ENCODE measurements around the gene RDH8. TPM values are rescaled to one million over a fixed set of nuclear protein-coding genes. Genes with fewer than 3 reads are reported as not detected.

Gene RDH8
- total and polyA plus RNA-seq, 2 of the 8 experiments (the other 6 are each of a cell fraction or from before 2014, with no cell fraction given): 0.38 TPM; not detected in 1

- H3K9me3 ChIP-seq (ENCODE audit: insufficient read depth in 2 of 2, low read depth in 1 of 2, low read length in 1 of 2): no peaks in the 10 kb centered on the region
- WGBS, 2 experiments (ENCODE audit: extremely low coverage in 1 of 2, insufficient coverage in 1 of 2, insufficient read length in 1 of 2, insufficient replicate concordance in 2 of 2, low coverage in 1 of 2, low lambda C conversion rate in 2 of 2, missing lambda C conversion rate in 1 of 2): 71% methylated on average over 5 of the region's 7 CpGs; no CpG with 5 or more reads in 1 of the 2 experiments
- no peak for TF ChIP-seq CHD2 (IDR thresholded peaks at IDR 0.05; ENCODE audit: low read length)
- no peak overlapping the region for H4K5ac ChIP-seq (ENCODE audit: insufficient read length, low read depth, low read length)
- peaks cover 16% of the 10 kb centered on the region; the same call in 1 of the 2 replicates for H3K23me2 ChIP-seq (ENCODE audit: low read depth, low read length)
- H3K56ac ChIP-seq (replicated peaks; ENCODE audit: insufficient read length, low read depth, low read length): no peak overlapping the region
- no peak overlapping the region for H3K27ac ChIP-seq (ENCODE audit: low read depth, low read length)
- H2AFZ ChIP-seq (ENCODE audit: low read length): no peak overlapping the region
- DNase-seq (ENCODE audit: low read depth in 1 of 2, low spot score in 2 of 2) (no peak), FAIRE-seq (no peak)
- no peak overlapping the region for H2AK5ac ChIP-seq (ENCODE audit: low read depth, low read length)
- CTCF ChIA-PET (ENCODE audit: partially characterized antibody): interaction anchor here (1.0 to 2.1 kb wide), 2 partner anchors 21 to 76 kb away, joined by 5 read pairs; no protein-coding TSS in a partner anchor
- H3K23ac ChIP-seq (ENCODE audit: insufficient read length): no peak overlapping the region
- no peak overlapping the region for H3K9ac ChIP-seq (replicated peaks in 1 of 4; ENCODE audit: extremely low read depth in 1 of 4, low read depth in 3 of 4, low read length in 3 of 4)
- no peaks in the 10 kb centered on the region for H3K79me1 ChIP-seq (ENCODE audit: low read depth, low read length)
- no peak overlapping the region for H3K4ac ChIP-seq (replicated peaks; ENCODE audit: insufficient read length, low read depth, low read length)
- no peak overlapping the region for H2BK120ac ChIP-seq (replicated peaks; ENCODE audit: low read depth, low read length)
- no peak overlapping the region for H2BK15ac ChIP-seq (ENCODE audit: low read length)
- H2BK12ac ChIP-seq (ENCODE audit: low read depth, low read length): no peak overlapping the region
- no peak overlapping the region for H4K91ac ChIP-seq (replicated peaks; ENCODE audit: insufficient read length, low read length)
- H4K20me1 ChIP-seq (replicated peaks in 1 of 2; ENCODE audit: control insufficient read depth in 1 of 2, insufficient read depth in 2 of 2, low read length in 2 of 2): peaks cover 5 to 10% of the 10 kb centered on the region in 2 experiments
- peaks cover 4 to 12% (median 8%) of the 10 kb centered on the region in 4 experiments for H3K4me1 ChIP-seq (replicated peaks in 1 of 4; ENCODE audit: control insufficient read depth in 3 of 4, insufficient read depth in 4 of 4, low read length in 3 of 4)
- peaks cover 1 to 23% (median 19%) of the 10 kb centered on the region in 4 experiments for H3K27me3 ChIP-seq (replicated peaks in 1 of 4; ENCODE audit: control insufficient read depth in 3 of 4, extremely low read depth in 1 of 4, insufficient read depth in 3 of 4, low read length in 3 of 4)
- H4K8ac ChIP-seq (ENCODE audit: extremely low read depth, insufficient read depth, low read length): no peak overlapping the region
- H2BK20ac ChIP-seq (ENCODE audit: low read length): no peak overlapping the region
- POLR2A ChIA-PET (ENCODE audit: partially characterized antibody): no interaction called here
- H3K14ac ChIP-seq (ENCODE audit: insufficient read length): no peak overlapping the region
- H3K18ac ChIP-seq (ENCODE audit: extremely low read depth, low read length): no peak overlapping the region
- H2BK5ac ChIP-seq (ENCODE audit: low read depth, low read length): no peak overlapping the region
- no peak overlapping the region for H3K4me3 ChIP-seq (ENCODE audit: extremely low read depth in 1 of 4, insufficient read depth in 2 of 4, low read depth in 3 of 4, low read length in 4 of 4)
- H3K36me3 ChIP-seq (ENCODE audit: control insufficient read depth in 2 of 4, insufficient read depth in 4 of 4, low read length in 3 of 4): no peaks in the 10 kb centered on the region
- no peaks in the 10 kb centered on the region for H3K79me2 ChIP-seq (ENCODE audit: control insufficient read depth in 1 of 2, insufficient read depth in 2 of 2, low read length in 2 of 2)
- H3K4me2 ChIP-seq (ENCODE audit: insufficient read depth in 1 of 2, low read depth in 2 of 2, low read length in 2 of 2): no peak overlapping the region
Measured at GRCh38 chr19:10006335-10006708, 7.0 kb upstream of the RDH8 start.

Data from H1 (cell line).